GM23338 (cell line): ENCODE results near the gene LRRC51. TPM values are rescaled to one million over a fixed set of nuclear protein-coding genes. Genes with fewer than 3 reads are reported as not detected.

ENCODE experiments used
- ATAC-seq: fragments of 200-7000 bp; cut with Tn5 transposase; 3 replicates; pipeline ENCODE4 v1.9.1; 2020
- DNase-seq: peaks from one replicate; pipeline ENCODE4 v3.0.0-alpha.2; 2015; ENCODE audit warnings: low spot score
- H2AFZ ChIP-seq: fragments of 200-600 bp; sonication (generic); 2 replicates; pipeline ENCODE4 v1.8.0; 2016; ENCODE audit warnings: antibody characterized with exemption, mild to moderate bottlenecking, moderate library complexity
- H3F3A ChIP-seq: fragments of 200-600 bp; sonication (generic); replicated peaks from 2 replicates; pipeline ENCODE4 v1.8.0; 2017; ENCODE audit warnings: antibody characterized with exemption, mixed run types, low read depth
- H3K27ac ChIP-seq: fragments of 200-600 bp; sonication (generic); 2 replicates; pipeline ENCODE4 v1.6.1; 2016; ENCODE audit warnings: low read depth
- H3K27me3 ChIP-seq: fragments of 200-600 bp; sonication (generic); 2 replicates; pipeline ENCODE4 v1.8.0; 2016; ENCODE audit warnings: mild to moderate bottlenecking, mixed run types, moderate library complexity; ENCODE audit not compliant: insufficient read depth
- H3K36me3 ChIP-seq: fragments of 200-600 bp; sonication (generic); 2 replicates; pipeline ENCODE4 v1.8.0; 2016; ENCODE audit warnings: mild to moderate bottlenecking; ENCODE audit not compliant: insufficient read depth
- H3K4me1 ChIP-seq: fragments of 200-600 bp; sonication (generic); 2 replicates; pipeline ENCODE4 v1.8.0; 2016; ENCODE audit warnings: mild to moderate bottlenecking, moderate library complexity; ENCODE audit not compliant: insufficient read depth
- H3K4me2 ChIP-seq: fragments of 200-600 bp; sonication (generic); 2 replicates; pipeline ENCODE4 v1.7.1; 2017; ENCODE audit warnings: mixed run types
- H3K4me3 ChIP-seq: fragments of 200-600 bp; sonication (generic); 2 replicates; pipeline ENCODE4 v1.6.1; 2016; ENCODE audit warnings: mixed run types
- H3K79me2 ChIP-seq: fragments of 200-600 bp; sonication (generic); replicated peaks from 2 replicates; pipeline ENCODE4 v1.8.0; 2017; ENCODE audit warnings: mild to moderate bottlenecking; ENCODE audit not compliant: insufficient read depth
- H3K9me2 ChIP-seq: fragments of 200-600 bp; sonication (generic); 2 replicates; pipeline ENCODE4 v1.8.0; 2017; ENCODE audit not compliant: insufficient read depth
- H4K20me1 ChIP-seq: fragments of 200-600 bp; sonication (generic); replicated peaks from 2 replicates; pipeline ENCODE4 v1.8.0; 2017; ENCODE audit warnings: mild to moderate bottlenecking; ENCODE audit not compliant: insufficient read depth
- H3K27ac Mint-ChIP-seq: 2 replicates; pipeline ENCODE4 v1.8.0; 2020; ENCODE audit warnings: inconsistent platforms, mild to moderate bottlenecking, moderate library complexity, mixed read lengths
- H3K27me3 Mint-ChIP-seq: 3 replicates; pipeline ENCODE4 v1.8.0; 2022; ENCODE audit warnings: low read depth, mild to moderate bottlenecking, moderate library complexity, mixed read lengths, inconsistent platforms; ENCODE audit not compliant: insufficient read depth, poor library complexity
- H3K36me3 Mint-ChIP-seq: 3 replicates; pipeline ENCODE4 v1.8.0; 2021; ENCODE audit warnings: low read depth, mild to moderate bottlenecking, inconsistent platforms, moderate library complexity, mixed read lengths
- H3K4me1 Mint-ChIP-seq: 3 replicates; pipeline ENCODE4 v1.8.0; 2020; ENCODE audit warnings: mild to moderate bottlenecking, inconsistent platforms, mixed read lengths
- H3K4me3 Mint-ChIP-seq: 3 replicates; pipeline ENCODE4 v1.8.0; 2021; ENCODE audit warnings: moderate library complexity, mild to moderate bottlenecking, inconsistent platforms, mixed read lengths
- H3K9me3 Mint-ChIP-seq: 3 replicates; pipeline ENCODE4 v1.8.0; 2020; ENCODE audit warnings: moderate library complexity, mild to moderate bottlenecking, inconsistent platforms, mixed read lengths
- POLR2AphosphoS5 ChIP-seq: IDR thresholded peaks from 2 replicates; pipeline ENCODE4 v1.6.1; 2016; ENCODE audit warnings: antibody characterized with exemption, low read depth
- polyA plus RNA-seq: library from polyadenylated mRNA; unstranded; fragments of >200 nt; fragmentation: Nextera tagmentation; extraction: Ambion mirVana; gene quantifications from 2 replicates; pipeline ENCODE4 v1.2.1, GENCODE V29; 2016
- total RNA-seq: library from RNA; depleted of rRNA; stranded (reverse); fragments of >200 nt; shearing (Covaris generic); gene quantifications from 2 replicates; pipeline ENCODE4 v1.2.3, GENCODE V29; 2014
- TF ChIP-seq, protein P1 (sequence below), 2 experiments: fragments of 200-600 bp in 1 of 2; sonication (generic) in 1 of 2; conservative IDR thresholded peaks; 2 replicates each; pipeline versions ENCODE4 v1.5.1 to v1.6.1; 2016 to 2017; ENCODE audit warnings: antibody characterized with exemption in 2 of 2, low read depth in 2 of 2, mild to moderate bottlenecking in 2 of 2, moderate library complexity in 1 of 2
- TF ChIP-seq, protein P2 (sequence below): fragments of 250-450 bp; sonication (Bioruptor Pico); IDR thresholded peaks from 2 replicates; pipeline ENCODE4 v1.5.0; 2020; ENCODE audit warnings: mild to moderate bottlenecking, moderate library complexity
- TF ChIP-seq, protein P3 (sequence below): IDR thresholded peaks from one replicate; pipeline ENCODE4 v1.6.1; 2018; ENCODE audit warnings: antibody characterized with exemption; ENCODE audit not compliant: unreplicated experiment

Gene LRRC51
- total and polyA plus RNA-seq, 2 experiments from 2014 or later = 3.6 to 4.2 TPM

DNA sequence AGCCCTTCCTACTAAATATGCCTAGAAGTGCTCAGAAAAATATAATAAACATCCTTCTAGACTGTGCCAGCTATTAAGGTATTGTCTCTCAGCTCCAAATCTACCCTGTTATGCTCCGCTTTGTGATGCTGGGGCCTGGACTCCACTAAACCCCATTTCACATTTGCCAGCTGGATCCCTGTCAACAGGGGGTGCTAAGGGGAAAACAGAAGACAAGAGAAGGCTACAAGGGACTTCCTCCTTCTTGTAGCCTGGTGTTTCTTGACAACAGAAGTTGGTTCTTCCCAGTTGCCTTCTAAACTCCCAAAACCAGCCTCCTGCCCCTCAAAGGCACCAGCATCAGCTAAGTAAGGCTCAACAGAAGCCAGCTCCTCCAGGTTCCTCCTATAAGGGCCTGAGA, 5.5 kb upstream of the LRRC51 start:
- Histone ChIP-seq H4K20me1 (peaks cover 46% of the 10 kb centered on the region), H2AFZ (no peak overlapping the region), H3F3A (no peaks in the 10 kb centered on the region), H3K4me2 (no peak overlapping the region), H3K4me3 (no peak overlapping the region), H3K36me3 (no peaks in the 10 kb centered on the region), H3K79me2 (peaks cover 97% of the 10 kb centered on the region), H3K27ac (no peak overlapping the region), H3K4me1 (peaks cover 21% of the 10 kb centered on the region; the same call in 1 of the 2 replicates), H3K27me3 (no peaks in the 10 kb centered on the region), H3K9me2 (no peaks in the 10 kb centered on the region)
- ATAC-seq (peak; percentile 46), DNase-seq (peak; percentile 58)
- Mint-ChIP-seq H3K9me3 (no peaks in the 10 kb centered on the region), H3K4me1 (peaks cover 33% of the 10 kb centered on the region), H3K4me3 (no peak overlapping the region), H3K27ac (no peak overlapping the region), H3K27me3 (peaks cover 6% of the 10 kb centered on the region), H3K36me3 (peaks cover 11% of the 10 kb centered on the region; the same call in 1 of the 3 replicates)
- TF ChIP-seq, protein P1, sequence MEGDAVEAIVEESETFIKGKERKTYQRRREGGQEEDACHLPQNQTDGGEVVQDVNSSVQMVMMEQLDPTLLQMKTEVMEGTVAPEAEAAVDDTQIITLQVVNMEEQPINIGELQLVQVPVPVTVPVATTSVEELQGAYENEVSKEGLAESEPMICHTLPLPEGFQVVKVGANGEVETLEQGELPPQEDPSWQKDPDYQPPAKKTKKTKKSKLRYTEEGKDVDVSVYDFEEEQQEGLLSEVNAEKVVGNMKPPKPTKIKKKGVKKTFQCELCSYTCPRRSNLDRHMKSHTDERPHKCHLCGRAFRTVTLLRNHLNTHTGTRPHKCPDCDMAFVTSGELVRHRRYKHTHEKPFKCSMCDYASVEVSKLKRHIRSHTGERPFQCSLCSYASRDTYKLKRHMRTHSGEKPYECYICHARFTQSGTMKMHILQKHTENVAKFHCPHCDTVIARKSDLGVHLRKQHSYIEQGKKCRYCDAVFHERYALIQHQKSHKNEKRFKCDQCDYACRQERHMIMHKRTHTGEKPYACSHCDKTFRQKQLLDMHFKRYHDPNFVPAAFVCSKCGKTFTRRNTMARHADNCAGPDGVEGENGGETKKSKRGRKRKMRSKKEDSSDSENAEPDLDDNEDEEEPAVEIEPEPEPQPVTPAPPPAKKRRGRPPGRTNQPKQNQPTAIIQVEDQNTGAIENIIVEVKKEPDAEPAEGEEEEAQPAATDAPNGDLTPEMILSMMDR (conservative IDR thresholded peaks at IDR 0.05; ENCODE audit: low read depth in 2 of 2) = peak; percentile 32 to 55; a peak in 3 of 4 replicates
- TF ChIP-seq, protein P2, sequence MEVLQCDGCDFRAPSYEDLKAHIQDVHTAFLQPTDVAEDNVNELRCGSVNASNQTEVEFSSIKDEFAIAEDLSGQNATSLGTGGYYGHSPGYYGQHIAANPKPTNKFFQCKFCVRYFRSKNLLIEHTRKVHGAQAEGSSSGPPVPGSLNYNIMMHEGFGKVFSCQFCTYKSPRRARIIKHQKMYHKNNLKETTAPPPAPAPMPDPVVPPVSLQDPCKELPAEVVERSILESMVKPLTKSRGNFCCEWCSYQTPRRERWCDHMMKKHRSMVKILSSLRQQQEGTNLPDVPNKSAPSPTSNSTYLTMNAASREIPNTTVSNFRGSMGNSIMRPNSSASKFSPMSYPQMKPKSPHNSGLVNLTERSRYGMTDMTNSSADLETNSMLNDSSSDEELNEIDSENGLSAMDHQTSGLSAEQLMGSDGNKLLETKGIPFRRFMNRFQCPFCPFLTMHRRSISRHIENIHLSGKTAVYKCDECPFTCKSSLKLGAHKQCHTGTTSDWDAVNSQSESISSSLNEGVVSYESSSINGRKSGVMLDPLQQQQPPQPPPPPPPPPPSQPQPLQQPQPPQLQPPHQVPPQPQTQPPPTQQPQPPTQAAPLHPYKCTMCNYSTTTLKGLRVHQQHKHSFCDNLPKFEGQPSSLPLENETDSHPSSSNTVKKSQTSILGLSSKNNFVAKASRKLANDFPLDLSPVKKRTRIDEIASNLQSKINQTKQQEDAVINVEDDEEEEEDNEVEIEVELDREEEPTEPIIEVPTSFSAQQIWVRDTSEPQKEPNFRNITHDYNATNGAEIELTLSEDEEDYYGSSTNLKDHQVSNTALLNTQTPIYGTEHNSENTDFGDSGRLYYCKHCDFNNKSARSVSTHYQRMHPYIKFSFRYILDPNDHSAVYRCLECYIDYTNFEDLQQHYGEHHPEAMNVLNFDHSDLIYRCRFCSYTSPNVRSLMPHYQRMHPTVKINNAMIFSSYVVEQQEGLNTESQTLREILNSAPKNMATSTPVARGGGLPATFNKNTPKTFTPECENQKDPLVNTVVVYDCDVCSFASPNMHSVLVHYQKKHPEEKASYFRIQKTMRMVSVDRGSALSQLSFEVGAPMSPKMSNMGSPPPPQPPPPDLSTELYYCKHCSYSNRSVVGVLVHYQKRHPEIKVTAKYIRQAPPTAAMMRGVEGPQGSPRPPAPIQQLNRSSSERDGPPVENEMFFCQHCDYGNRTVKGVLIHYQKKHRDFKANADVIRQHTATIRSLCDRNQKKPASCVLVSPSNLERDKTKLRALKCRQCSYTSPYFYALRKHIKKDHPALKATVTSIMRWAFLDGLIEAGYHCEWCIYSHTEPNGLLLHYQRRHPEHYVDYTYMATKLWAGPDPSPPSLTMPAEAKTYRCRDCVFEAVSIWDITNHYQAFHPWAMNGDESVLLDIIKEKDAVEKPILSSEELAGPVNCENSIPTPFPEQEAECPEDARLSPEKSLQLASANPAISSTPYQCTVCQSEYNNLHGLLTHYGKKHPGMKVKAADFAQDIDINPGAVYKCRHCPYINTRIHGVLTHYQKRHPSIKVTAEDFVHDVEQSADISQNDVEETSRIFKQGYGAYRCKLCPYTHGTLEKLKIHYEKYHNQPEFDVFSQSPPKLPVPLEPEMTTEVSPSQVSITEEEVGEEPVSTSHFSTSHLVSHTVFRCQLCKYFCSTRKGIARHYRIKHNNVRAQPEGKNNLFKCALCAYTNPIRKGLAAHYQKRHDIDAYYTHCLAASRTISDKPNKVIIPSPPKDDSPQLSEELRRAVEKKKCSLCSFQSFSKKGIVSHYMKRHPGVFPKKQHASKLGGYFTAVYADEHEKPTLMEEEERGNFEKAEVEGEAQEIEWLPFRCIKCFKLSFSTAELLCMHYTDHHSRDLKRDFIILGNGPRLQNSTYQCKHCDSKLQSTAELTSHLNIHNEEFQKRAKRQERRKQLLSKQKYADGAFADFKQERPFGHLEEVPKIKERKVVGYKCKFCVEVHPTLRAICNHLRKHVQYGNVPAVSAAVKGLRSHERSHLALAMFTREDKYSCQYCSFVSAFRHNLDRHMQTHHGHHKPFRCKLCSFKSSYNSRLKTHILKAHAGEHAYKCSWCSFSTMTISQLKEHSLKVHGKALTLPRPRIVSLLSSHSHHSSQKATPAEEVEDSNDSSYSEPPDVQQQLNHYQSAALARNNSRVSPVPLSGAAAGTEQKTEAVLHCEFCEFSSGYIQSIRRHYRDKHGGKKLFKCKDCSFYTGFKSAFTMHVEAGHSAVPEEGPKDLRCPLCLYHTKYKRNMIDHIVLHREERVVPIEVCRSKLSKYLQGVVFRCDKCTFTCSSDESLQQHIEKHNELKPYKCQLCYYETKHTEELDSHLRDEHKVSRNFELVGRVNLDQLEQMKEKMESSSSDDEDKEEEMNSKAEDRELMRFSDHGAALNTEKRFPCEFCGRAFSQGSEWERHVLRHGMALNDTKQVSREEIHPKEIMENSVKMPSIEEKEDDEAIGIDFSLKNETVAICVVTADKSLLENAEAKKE (CRISPR knock-in tag) = no peak

DNA sequence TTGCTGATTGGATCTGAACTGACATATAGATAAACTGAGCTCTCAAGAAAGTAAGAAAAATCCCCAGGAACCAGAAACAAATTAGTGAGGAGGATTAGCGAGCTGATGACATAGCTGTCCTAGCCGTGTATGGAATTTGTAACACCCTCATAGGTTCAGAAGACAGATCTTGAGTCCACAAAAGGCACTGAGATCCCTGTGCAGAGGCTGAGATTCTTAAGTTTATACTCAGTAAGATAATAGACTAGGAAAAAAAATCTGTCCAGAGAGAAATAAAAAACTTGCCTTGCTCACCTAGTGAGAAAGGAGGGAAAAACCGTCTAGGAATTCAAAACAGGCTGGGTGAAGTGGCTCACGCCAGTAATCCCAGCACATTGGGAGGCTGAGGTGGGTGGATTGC, 4.9 kb upstream of the LRRC51 start:
- no peaks in the 10 kb centered on the region for H3K9me3 Mint-ChIP-seq
- TF ChIP-seq, protein P3, sequence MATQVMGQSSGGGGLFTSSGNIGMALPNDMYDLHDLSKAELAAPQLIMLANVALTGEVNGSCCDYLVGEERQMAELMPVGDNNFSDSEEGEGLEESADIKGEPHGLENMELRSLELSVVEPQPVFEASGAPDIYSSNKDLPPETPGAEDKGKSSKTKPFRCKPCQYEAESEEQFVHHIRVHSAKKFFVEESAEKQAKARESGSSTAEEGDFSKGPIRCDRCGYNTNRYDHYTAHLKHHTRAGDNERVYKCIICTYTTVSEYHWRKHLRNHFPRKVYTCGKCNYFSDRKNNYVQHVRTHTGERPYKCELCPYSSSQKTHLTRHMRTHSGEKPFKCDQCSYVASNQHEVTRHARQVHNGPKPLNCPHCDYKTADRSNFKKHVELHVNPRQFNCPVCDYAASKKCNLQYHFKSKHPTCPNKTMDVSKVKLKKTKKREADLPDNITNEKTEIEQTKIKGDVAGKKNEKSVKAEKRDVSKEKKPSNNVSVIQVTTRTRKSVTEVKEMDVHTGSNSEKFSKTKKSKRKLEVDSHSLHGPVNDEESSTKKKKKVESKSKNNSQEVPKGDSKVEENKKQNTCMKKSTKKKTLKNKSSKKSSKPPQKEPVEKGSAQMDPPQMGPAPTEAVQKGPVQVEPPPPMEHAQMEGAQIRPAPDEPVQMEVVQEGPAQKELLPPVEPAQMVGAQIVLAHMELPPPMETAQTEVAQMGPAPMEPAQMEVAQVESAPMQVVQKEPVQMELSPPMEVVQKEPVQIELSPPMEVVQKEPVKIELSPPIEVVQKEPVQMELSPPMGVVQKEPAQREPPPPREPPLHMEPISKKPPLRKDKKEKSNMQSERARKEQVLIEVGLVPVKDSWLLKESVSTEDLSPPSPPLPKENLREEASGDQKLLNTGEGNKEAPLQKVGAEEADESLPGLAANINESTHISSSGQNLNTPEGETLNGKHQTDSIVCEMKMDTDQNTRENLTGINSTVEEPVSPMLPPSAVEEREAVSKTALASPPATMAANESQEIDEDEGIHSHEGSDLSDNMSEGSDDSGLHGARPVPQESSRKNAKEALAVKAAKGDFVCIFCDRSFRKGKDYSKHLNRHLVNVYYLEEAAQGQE = no peak
- TF ChIP-seq, protein P1 (conservative IDR thresholded peaks at IDR 0.05; ENCODE audit: low read depth in 2 of 2) = no peak
- TF ChIP-seq POLR2AphosphoS5 = no peak
- peaks cover 11% of the 10 kb centered on the region; the same call in 1 of the 3 replicates for H3K36me3 Mint-ChIP-seq
- H3K27me3 ChIP-seq = no peaks in the 10 kb centered on the region
- H3K4me3 Mint-ChIP-seq = no peak overlapping the region
- H3K36me3 ChIP-seq = no peaks in the 10 kb centered on the region
- H3K9me2 ChIP-seq = no peaks in the 10 kb centered on the region
- H3F3A ChIP-seq = no peaks in the 10 kb centered on the region
- ATAC-seq (no peak), DNase-seq (no peak)
- no peak overlapping the region for H3K4me2 ChIP-seq
- peaks cover 21% of the 10 kb centered on the region; the same call in 1 of the 2 replicates for H3K4me1 ChIP-seq
- no peak overlapping the region; the same call in 1 of the 2 replicates for H3K27ac Mint-ChIP-seq
- peaks cover 42% of the 10 kb centered on the region; the same call in 1 of the 2 replicates for H4K20me1 ChIP-seq
- peaks cover 30% of the 10 kb centered on the region for H3K4me1 Mint-ChIP-seq
- peaks cover 91% of the 10 kb centered on the region for H3K79me2 ChIP-seq
- no peak overlapping the region for H3K4me3 ChIP-seq
- peaks cover 4% of the 10 kb centered on the region for H3K27me3 Mint-ChIP-seq
- no peak overlapping the region for H2AFZ ChIP-seq
- H3K27ac ChIP-seq = no peak overlapping the region
